ENCODE results near the gene ABCB7.
"Not testable (repeated sequence)": the region's sequence is repeated elsewhere in the genome, so short reads cannot be mapped to it uniquely, and the experiment has no call there.

ABCB7 gene

GRCh38 chrX:75155827-75156525, at the start of gene ABCB7:
Gene ABCB7, minus strand, starts transcription at chrX:75156283. Its CDS starts 11 bp downstream, at chrX:75156272.
- Mint-ChIP-seq H3K4me3 (peak within 1 kb of the TSS; percentile 97), H3K9me3 (no peaks in the 10 kb centered on the region), H3K36me3 (ENCODE audit: low read depth) (peaks cover 3% of the 10 kb centered on the region), H3K4me1 (ENCODE audit: low read depth) (peaks cover 23% of the 10 kb centered on the region), H3K27me3 (ENCODE audit: low read depth) (no peaks in the 10 kb centered on the region), H3K27ac (peak within 1 kb of the TSS; percentile 88)

- H3K9me3 Mint-ChIP-seq; H3K27me3 Mint-ChIP-seq (ENCODE audit: low read depth); H3K4me3 Mint-ChIP-seq; H3K27ac Mint-ChIP-seq; H3K4me1 Mint-ChIP-seq (ENCODE audit: low read depth); H3K36me3 Mint-ChIP-seq (ENCODE audit: low read depth): not testable (repeated sequence)
Observed at GRCh38 chrX:75188415-75189206, 32.5 kb upstream of the ABCB7 start.

GRCh38 chrX:75181721-75182120, 25.6 kb upstream of the ABCB7 start:
- Mint-ChIP-seq H3K4me3 (no peak overlapping the region), H3K4me1 (ENCODE audit: low read depth) (no peaks in the 10 kb centered on the region), H3K27ac (no peak overlapping the region), H3K36me3 (ENCODE audit: low read depth) (no peaks in the 10 kb centered on the region), H3K27me3 (ENCODE audit: low read depth) (no peaks in the 10 kb centered on the region), H3K9me3 (no peaks in the 10 kb centered on the region)

- not testable (repeated sequence) for H3K4me1 Mint-ChIP-seq (ENCODE audit: low read depth); H3K36me3 Mint-ChIP-seq (ENCODE audit: low read depth); H3K27me3 Mint-ChIP-seq (ENCODE audit: low read depth); H3K4me3 Mint-ChIP-seq; H3K27ac Mint-ChIP-seq; H3K9me3 Mint-ChIP-seq
Observed at GRCh38 chrX:75179536-75180293, 23.6 kb upstream of the ABCB7 start.

GRCh38 chrX:75172257-75172890, 16.3 kb upstream of the ABCB7 start:
- H3K27me3 Mint-ChIP-seq (ENCODE audit: low read depth); H3K4me3 Mint-ChIP-seq; H3K9me3 Mint-ChIP-seq; H3K27ac Mint-ChIP-seq; H3K36me3 Mint-ChIP-seq (ENCODE audit: low read depth); H3K4me1 Mint-ChIP-seq (ENCODE audit: low read depth): not testable (repeated sequence)

- Mint-ChIP-seq H3K27me3 (ENCODE audit: low read depth) (no peaks in the 10 kb centered on the region), H3K4me1 (ENCODE audit: low read depth) (peaks cover 20% of the 10 kb centered on the region), H3K27ac (no peak overlapping the region), H3K4me3 (no peak overlapping the region), H3K9me3 (no peaks in the 10 kb centered on the region), H3K36me3 (ENCODE audit: low read depth) (peaks cover 3% of the 10 kb centered on the region)
Observed at GRCh38 chrX:75158054-75158453, 2.0 kb upstream of the ABCB7 start.

GRCh38 chrX:75156531-75156945, 455 bp upstream of the ABCB7 start:
- peak overlapping the region; percentile 88 for H3K27ac Mint-ChIP-seq

GRCh38 chrX:75155447-75155826, 646 bp downstream of the ABCB7 start:
- Mint-ChIP-seq H3K4me3 (peak overlapping the region; percentile 97), H3K36me3 (ENCODE audit: low read depth) (peaks cover 3% of the 10 kb centered on the region), H3K9me3 (no peaks in the 10 kb centered on the region), H3K27ac (peak overlapping the region; percentile 88), H3K27me3 (ENCODE audit: low read depth) (no peaks in the 10 kb centered on the region), H3K4me1 (ENCODE audit: low read depth) (peaks cover 23% of the 10 kb centered on the region)

More at GRCh38 chrX:75156531-75156945, 455 bp upstream of the ABCB7 start:
- Mint-ChIP-seq H3K4me3 (peak overlapping the region; percentile 97), H3K4me1 (ENCODE audit: low read depth) (peaks cover 20% of the 10 kb centered on the region), H3K9me3 (no peaks in the 10 kb centered on the region), H3K36me3 (ENCODE audit: low read depth) (peaks cover 3% of the 10 kb centered on the region), H3K27me3 (ENCODE audit: low read depth) (no peaks in the 10 kb centered on the region)

GRCh38 chrX:75154871-75155270, 1.2 kb downstream of the ABCB7 start:
- Mint-ChIP-seq H3K4me3 (peak overlapping the region; percentile 40), H3K4me1 (ENCODE audit: low read depth) (peaks cover 23% of the 10 kb centered on the region)

GRCh38 chrX:75151827-75152592, 4.1 kb downstream of the ABCB7 start:
- H3K4me1 Mint-ChIP-seq (ENCODE audit: low read depth), result peaks cover 24% of the 10 kb centered on the region
- peaks cover 8% of the 10 kb centered on the region for H3K36me3 Mint-ChIP-seq (ENCODE audit: low read depth)
- H3K9me3 Mint-ChIP-seq, result peaks cover 4% of the 10 kb centered on the region
- H3K4me3 Mint-ChIP-seq, result no peak overlapping the region
- H3K27ac Mint-ChIP-seq, result no peak overlapping the region
- H3K27me3 Mint-ChIP-seq (ENCODE audit: low read depth), result no peaks in the 10 kb centered on the region

More at GRCh38 chrX:75154871-75155270, 1.2 kb downstream of the ABCB7 start:
- Mint-ChIP-seq H3K9me3 (no peaks in the 10 kb centered on the region), H3K27me3 (ENCODE audit: low read depth) (no peaks in the 10 kb centered on the region), H3K36me3 (ENCODE audit: low read depth) (peaks cover 3% of the 10 kb centered on the region), H3K27ac (no peak overlapping the region)

- H3K27ac Mint-ChIP-seq, result no peak overlapping the region
- peaks cover 4% of the 10 kb centered on the region for H3K9me3 Mint-ChIP-seq
- H3K36me3 Mint-ChIP-seq (ENCODE audit: low read depth), result peaks cover 6% of the 10 kb centered on the region
- H3K27me3 Mint-ChIP-seq (ENCODE audit: low read depth), result no peaks in the 10 kb centered on the region
- H3K4me3 Mint-ChIP-seq, result no peak overlapping the region
- peaks cover 18% of the 10 kb centered on the region for H3K4me1 Mint-ChIP-seq (ENCODE audit: low read depth)
Observed at GRCh38 chrX:75149654-75150053, 6.4 kb downstream of the ABCB7 start.

- Mint-ChIP-seq H3K27me3 (ENCODE audit: low read depth) (no peaks in the 10 kb centered on the region), H3K9me3 (peaks cover 2% of the 10 kb centered on the region), H3K4me3 (no peak overlapping the region), H3K4me1 (ENCODE audit: low read depth) (peaks cover 7% of the 10 kb centered on the region), H3K27ac (no peak overlapping the region), H3K36me3 (ENCODE audit: low read depth) (peaks cover 14% of the 10 kb centered on the region)
Observed at GRCh38 chrX:75132672-75133071, 23.4 kb downstream of the ABCB7 start.

GRCh38 chrX:75131973-75132627, 24.0 kb downstream of the ABCB7 start:
- Mint-ChIP-seq H3K4me3 (no peak overlapping the region), H3K36me3 (ENCODE audit: low read depth) (peaks cover 11% of the 10 kb centered on the region), H3K27ac (no peak overlapping the region), H3K4me1 (ENCODE audit: low read depth) (peaks cover 7% of the 10 kb centered on the region), H3K27me3 (ENCODE audit: low read depth) (no peaks in the 10 kb centered on the region), H3K9me3 (peaks cover 6% of the 10 kb centered on the region)

Measured in T-helper 1 cell treated with Interleukin-12 subunit alpha and Interleukin-12 subunit beta and Interleukin-4 antibody, amounts not matched to agents 30 μg/mL and 1 μg/mL, for 36 hours (primary cell).